GM12878 (cell line): ENCODE results near the gene LGALSL.
A peak's percentile ranks its signal among the peaks of the same experiment; 100 is the strongest.

Experiments
- ATF2 ChIP-seq: IDR thresholded peaks from 2 replicates; pipeline ENCODE4 v1.6.1; 2012; ENCODE audit warnings: low read length, inconsistent platforms
- BHLHE40 ChIP-seq, 2 experiments: fragments of 450-650 bp in 1 of 2; IDR thresholded peaks; 2 replicates each; pipeline ENCODE4 v1.6.1; 2011 to 2017; ENCODE audit warnings: low read depth in 2 of 2, borderline replicate concordance in 1 of 2, improper control_type of control experiment in 1 of 2, low read length in 1 of 2, mild to moderate bottlenecking in 1 of 2
- CREB1 ChIP-seq: IDR thresholded peaks from 2 replicates; pipeline ENCODE4 v1.6.1; 2012; ENCODE audit warnings: low read depth, mild to moderate bottlenecking, inconsistent platforms
- CTCF ChIP-seq, 3 experiments: IDR thresholded peaks in 2 of 3; conservative IDR thresholded peaks in 1 of 3; 2 replicates each; pipeline ENCODE4 v1.5.1; 2011; ENCODE audit warnings: low read depth in 3 of 3, low read length in 3 of 3, mild to moderate bottlenecking in 3 of 3, control low read depth in 2 of 3, moderate library complexity in 2 of 3, inconsistent platforms in 1 of 3, mixed read lengths in 1 of 3; ENCODE audit not compliant: control insufficient read depth in 2 of 3, insufficient read depth in 1 of 3; ENCODE audit errors: extremely low read depth in 1 of 3
- EZH2 ChIP-seq: IDR thresholded peaks from 2 replicates; pipeline ENCODE4 v1.6.1; 2012; ENCODE audit warnings: low read depth, mild to moderate bottlenecking, control low read depth, inconsistent platforms, low read length, borderline replicate concordance; ENCODE audit not compliant: control insufficient read depth
- GABPA ChIP-seq: IDR thresholded peaks from 2 replicates; pipeline ENCODE4 v1.6.1; 2014; ENCODE audit warnings: antibody characterized with exemption, low read depth, mild to moderate bottlenecking, inconsistent platforms
- MTA3 ChIP-seq: IDR thresholded peaks from 2 replicates; pipeline ENCODE4 v1.6.1; 2012; ENCODE audit warnings: low read length, inconsistent platforms, borderline replicate concordance
- NBN ChIP-seq: fragments of 450-650 bp; IDR thresholded peaks from 2 replicates; pipeline ENCODE4 v1.6.1; 2016
- PRDM15 ChIP-seq: fragments of 450-650 bp; formaldehyde crosslinking; IDR thresholded peaks from 2 replicates; pipeline ENCODE4 v1.4.0; 2020; ENCODE audit warnings: mild to moderate bottlenecking, moderate library complexity
- SMARCA5 ChIP-seq: fragments of 450-650 bp; IDR thresholded peaks from 2 replicates; pipeline ENCODE4 v1.6.1; 2017; ENCODE audit warnings: mild to moderate bottlenecking
- TCF7 ChIP-seq: IDR thresholded peaks from 2 replicates; pipeline ENCODE4 v1.6.1; 2014; ENCODE audit warnings: antibody characterized with exemption, borderline replicate concordance

GRCh38 chr2:64457524-64457923 lies 3.6 kb downstream of the LGALSL start:
- no peak for TF ChIP-seq CREB1
- no peak for TF ChIP-seq ATF2
- peak in 2 of 3 experiments; percentile 16 to 35; a peak in 3 of 6 replicates for TF ChIP-seq CTCF (IDR thresholded peaks at IDR 0.05 in 2 of 3, conservative IDR thresholded peaks at IDR 0.05 in 1 of 3; ENCODE audit: control insufficient read depth in 2 of 3, extremely low read depth in 1 of 3, insufficient read depth in 1 of 3, low read depth in 3 of 3, low read length in 3 of 3)
- TF ChIP-seq BHLHE40 (IDR thresholded peaks at IDR 0.05; ENCODE audit: borderline replicate concordance in 1 of 2, low read depth in 2 of 2, low read length in 1 of 2) = no peak
- TF ChIP-seq PRDM15 (CRISPR knock-in tag) = no peak
- no peak for TF ChIP-seq MTA3
- TF ChIP-seq NBN = no peak
- no peak for TF ChIP-seq TCF7
- TF ChIP-seq EZH2 = no peak
- TF ChIP-seq SMARCA5 = no peak
- TF ChIP-seq GABPA = no peak
